H54 (cell line): ENCODE data around the gene CALD1.

Source experiments
- DNase-seq: peaks from one replicate; pipeline ENCODE4 v3.0.0; 2011; ENCODE audit warnings: low spot score, mixed read lengths; ENCODE audit not compliant: insufficient read length
- FAIRE-seq: peaks from 3 replicates; lab custom pipeline; 2011; peaks lifted over from hg19 to GRCh38; lab: Jason Lieb, UNC
- POLR2A ChIP-seq: IDR thresholded peaks from 2 replicates; pipeline ENCODE4 v1.6.1; 2011; ENCODE audit warnings: low read depth, mild to moderate bottlenecking, low read length

The CALD1 gene

DNA sequence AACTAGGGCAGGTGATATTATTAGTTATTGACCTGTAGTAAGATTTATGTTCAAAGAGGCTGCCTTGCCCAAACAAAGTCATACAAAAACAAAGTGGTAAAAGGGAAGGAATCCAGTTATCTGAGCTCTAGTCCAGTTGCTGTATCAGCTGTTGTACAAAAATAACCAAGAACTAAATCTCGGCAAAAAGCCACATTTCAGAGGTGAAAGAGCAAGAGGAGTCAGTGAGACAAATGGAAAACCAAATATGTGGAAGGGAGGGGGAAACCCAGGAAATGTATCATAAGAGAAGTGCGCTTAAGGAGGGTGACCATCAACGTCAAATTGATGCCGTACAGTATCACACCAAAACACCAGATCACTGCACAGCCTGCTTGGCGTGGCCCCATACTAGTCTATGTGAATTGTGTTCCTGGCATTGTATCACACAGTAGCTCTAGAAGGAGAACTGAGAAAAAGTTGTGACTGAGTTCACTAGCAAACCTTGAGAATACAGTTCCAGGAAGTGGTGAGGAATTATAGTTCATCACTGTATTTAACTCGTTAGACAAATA lies 213.3 kb downstream of the CALD1 start:
- FAIRE-seq, result no peak
- DNase-seq, result no peak
- no peak for TF ChIP-seq POLR2A

GRCh38 chr7:134993877-134994456 lies 214.5 kb downstream of the CALD1 start:
- DNase-seq (no peak), FAIRE-seq (no peak)
- no peak for TF ChIP-seq POLR2A

GRCh38 chr7:134995239-134996096 lies 216.0 kb downstream of the CALD1 start:
- no peak for TF ChIP-seq POLR2A
- FAIRE-seq, result no peak
- no peak for DNase-seq

DNA sequence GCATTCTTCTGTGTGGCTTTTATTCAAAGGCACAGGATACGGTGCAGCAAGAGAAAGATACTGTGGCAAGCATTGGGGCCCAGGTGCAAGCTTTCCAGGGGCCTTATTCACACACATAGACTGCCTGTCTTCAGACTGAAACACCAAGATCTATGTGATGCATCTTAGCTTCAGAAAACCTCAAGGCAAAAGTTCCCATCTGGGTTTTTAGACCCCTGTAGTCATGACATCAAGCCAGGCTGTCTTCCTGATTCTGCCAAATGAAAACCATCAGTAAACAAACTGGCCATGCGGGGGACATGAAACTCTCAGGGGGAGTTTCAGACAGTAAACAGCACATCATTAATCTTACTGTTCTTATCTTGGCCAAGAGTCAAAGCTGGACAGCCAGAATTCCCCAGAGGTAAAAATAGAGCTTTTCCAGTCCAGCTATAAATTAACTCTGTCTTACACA lies 216.7 kb downstream of the CALD1 start:
- no peak for TF ChIP-seq POLR2A
- FAIRE-seq (no peak), DNase-seq (no peak)

DNA sequence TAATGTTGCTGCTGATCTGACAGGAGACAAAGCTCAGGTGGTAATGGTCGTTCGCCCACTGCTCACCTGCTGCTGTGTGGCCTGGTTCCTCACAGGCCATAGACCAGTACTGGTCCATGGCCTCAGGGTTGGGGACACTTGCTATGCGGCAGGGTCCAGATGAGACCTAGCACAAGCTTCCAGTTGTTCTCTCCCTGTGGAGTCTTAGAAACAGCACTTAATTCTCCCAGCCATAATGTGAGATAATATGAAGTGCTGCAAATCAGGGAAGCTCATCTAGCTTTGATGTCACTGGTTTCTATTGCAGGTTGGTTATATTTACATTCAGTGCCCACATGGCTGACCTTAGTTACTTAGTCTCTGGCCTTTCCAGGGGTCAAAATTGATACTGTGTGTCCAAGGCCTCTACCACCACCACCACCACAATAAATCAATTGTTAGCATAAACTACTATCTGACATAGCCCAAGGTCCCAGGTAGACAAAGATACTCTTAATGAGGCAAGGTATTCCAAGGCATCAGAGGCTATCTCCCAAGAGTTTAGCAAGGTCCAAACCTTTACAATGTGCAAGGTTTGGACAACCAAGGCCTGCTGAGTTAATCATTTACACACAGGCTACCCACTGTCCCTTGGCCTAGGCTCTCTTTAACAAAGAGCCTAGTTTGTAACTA lies 217.9 kb downstream of the CALD1 start:
- TF ChIP-seq POLR2A, result no peak
- FAIRE-seq (no peak), DNase-seq (no peak)

GRCh38 chr7:134999136-134999535 lies 219.7 kb downstream of the CALD1 start:
- FAIRE-seq (no peak), DNase-seq (no peak)
- TF ChIP-seq POLR2A, result no peak

GRCh38 chr7:135001390-135002165 lies 222.1 kb downstream of the CALD1 start:
- no peak for TF ChIP-seq POLR2A
- DNase-seq (no peak), FAIRE-seq (no peak)

DNA sequence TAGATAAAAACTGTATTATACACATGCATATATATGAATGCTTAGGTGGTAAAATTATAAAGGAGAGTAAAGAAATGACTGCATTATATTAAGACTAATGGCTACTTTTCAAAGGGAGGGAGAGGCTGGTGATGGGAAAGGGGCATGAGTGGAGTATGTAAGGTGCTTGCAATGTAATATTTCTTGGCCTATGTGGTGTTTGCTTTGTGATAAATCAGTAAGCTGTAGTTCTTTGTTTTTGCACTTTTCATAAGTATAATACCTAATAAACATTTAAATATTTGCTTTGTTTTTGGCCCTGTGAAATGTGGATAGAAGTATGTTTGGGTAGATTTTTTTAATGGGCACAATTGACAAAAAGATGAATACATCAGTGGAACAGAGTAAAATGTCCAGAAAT lies 232.8 kb downstream of the CALD1 start:
- DNase-seq (no peak), FAIRE-seq (no peak)
- no peak for TF ChIP-seq POLR2A
